DLD1 (cell line): ENCODE data around the gene CTNNA2.

Experiments
- in situ Hi-C: cut with HindIII; loops from 2 replicates; pipeline ENCODE4 v1.10.0; 2017; ENCODE audit warnings: low sequenced_read_pairs

The CTNNA2 gene

DNA sequence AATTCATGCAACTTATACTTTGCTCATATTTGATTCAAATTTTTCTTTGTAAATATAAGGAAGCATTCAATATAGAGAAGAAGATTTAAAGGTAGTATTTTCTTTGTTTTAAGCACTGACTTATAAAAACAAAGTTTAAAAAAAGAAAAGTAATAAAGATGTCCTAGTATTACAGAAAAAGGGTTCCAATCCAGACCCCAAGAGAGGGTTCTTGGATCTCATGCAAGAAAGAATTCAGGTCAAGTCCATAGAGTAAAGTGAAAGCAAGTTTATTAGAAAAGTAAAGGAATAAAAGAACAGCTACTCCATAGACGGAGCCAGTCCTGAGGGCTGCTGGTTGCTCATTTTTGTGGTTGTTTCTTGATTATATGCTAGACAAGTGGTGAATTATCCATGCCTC is 267.9 kb downstream of the CTNNA2 start:
- in situ Hi-C loops, result no loop called here

DNA sequence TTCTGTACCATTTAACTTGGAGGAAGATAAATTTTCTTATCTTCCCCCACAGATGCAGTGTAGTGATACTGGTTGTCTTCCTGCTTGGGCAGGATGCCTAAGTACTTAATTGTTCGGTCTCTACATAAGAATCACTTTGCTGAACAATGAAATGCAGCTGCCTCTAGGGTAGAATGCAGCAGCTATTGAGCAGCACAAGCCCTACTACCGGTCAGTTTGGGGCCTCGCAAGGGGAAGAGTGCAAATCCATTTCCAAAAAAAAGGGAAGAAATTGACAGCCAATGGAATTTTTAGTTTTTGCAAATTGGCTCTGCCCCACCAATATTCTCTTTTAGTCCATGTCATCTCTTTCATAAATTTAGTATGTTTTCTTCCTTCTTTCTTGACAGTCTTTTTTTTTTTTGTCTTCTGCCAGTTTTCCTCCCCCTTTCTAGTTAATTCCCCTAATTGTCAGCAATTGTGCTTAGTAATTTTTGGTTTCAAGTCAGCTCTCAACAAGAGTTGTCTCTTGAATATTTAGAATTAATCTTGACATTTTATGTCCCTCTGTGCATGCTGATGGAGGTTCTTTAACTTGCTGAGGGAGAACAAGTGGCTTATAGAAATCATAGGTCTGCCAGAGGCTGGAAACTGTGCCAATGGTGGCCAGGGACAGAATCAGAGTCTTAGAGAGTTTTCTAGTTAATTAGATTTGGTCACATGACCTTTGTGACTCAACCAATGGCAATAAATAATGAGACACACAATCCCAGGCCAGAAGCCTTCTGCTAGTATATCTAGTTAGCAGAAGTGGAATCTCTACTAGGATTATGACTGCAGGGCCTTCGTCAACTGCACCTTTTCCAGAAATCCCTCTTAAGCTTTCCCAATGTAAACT is 270.0 kb downstream of the CTNNA2 start:
- in situ Hi-C loops, result no loop called here

- in situ Hi-C loops, result no loop called here
Observed at GRCh38 chr2:79788952-79789651, 276.3 kb downstream of the CTNNA2 start.

GRCh38 chr2:79789811-79790210 is 277.0 kb downstream of the CTNNA2 start:
- in situ Hi-C loops, result no loop called here

DNA sequence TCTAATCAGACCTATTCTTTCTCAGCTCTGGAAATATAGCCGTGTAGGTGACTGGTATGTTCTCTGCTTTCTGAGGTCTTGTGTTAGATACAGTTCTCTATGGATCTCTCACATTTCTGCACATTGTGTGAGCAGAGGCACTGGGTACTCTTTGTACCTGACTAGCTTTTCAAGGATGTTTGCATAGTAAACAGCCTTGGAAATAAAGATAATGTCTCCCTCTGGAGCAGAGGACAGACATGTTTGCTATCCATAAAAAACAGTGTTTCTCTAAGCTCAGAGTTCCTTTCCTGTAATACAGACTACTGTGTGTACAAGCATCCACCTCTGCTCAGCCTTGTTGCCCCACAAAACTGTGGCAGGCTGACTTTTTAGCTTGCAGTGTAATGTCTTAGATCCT is 279.2 kb downstream of the CTNNA2 start:
- in situ Hi-C loops, result no loop called here

DNA sequence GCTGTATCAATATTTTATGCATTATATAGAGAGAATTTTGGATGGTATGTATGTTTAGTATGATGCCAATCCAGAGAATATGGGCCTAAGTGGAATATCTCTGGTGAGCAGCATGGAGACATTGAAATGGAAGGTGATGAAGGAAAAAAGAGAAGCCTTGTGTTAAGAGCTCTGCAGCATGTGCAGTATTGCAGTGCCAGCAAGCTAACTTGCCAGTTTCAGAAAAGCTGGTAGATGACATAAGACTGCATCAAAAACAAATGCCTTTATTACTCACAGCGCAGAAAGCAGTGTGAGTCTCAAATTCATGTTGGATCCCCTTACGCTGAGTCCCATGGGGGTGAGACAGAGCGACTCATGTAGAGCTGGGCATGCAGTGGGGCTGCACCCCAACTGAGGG is 280.2 kb downstream of the CTNNA2 start:
- in situ Hi-C loops, result no loop called here

DNA sequence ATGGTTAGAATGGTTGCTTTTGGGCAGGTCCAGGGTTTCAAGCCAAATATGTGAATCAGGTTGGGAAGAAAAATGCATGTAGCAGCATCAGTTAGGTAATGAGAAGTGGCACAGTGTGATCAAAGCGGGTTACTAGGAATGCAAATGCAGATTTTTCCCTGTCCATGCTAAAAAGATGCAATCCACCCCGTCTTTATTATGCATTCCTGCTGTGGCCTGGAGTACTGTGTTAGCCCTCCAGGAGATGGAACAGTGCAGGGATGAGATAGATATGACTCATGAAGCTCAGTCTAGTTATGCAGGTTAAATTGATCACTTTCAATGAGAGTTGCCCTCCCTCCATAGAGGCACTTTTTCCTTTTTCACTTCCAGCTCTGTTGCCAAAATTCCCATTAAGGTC is 283.8 kb downstream of the CTNNA2 start:
- in situ Hi-C loops, result no loop called here

DNA sequence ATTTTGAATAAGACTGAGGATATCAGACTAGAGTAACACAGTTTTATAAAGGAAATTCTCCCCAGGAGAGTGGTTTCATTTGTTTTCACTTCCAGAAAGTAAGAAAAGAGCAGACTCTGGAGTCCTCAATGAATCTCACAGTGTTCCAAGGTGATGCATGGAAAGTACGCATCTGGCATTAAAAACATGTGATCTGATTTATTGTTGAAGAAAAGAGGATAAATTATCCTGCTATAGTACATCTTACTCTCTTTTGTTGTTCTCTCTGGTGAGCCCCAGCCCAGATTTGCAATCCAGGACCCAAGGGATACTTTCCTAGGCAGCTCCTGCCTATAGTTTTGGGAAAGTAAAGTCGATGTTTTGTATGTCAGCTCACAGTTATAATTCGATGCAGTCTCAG is 285.9 kb downstream of the CTNNA2 start:
- in situ Hi-C loops, result no loop called here

- in situ Hi-C loops, result no loop called here
Observed at GRCh38 chr2:79799729-79800128, 286.9 kb downstream of the CTNNA2 start.

DNA sequence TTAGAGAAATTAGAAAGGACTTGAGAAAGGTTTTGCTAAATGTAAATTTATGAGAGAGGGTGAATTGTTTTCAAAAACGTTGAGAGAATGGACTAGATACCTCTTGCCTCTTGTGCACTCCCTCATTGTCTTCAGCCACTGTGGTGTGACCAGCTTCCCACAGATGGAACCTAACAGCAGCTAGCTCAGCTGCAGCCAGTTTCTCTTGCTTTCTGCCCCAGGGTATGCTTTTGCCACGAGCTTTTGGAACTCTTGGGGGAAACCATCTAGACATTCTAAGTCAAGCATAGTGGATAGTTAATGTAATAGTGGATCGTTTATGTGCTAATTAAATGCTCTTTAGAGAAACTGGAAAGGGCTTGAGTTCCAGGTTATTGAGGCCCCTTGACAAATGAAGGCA is 288.2 kb downstream of the CTNNA2 start:
- in situ Hi-C loops, result no loop called here

DNA sequence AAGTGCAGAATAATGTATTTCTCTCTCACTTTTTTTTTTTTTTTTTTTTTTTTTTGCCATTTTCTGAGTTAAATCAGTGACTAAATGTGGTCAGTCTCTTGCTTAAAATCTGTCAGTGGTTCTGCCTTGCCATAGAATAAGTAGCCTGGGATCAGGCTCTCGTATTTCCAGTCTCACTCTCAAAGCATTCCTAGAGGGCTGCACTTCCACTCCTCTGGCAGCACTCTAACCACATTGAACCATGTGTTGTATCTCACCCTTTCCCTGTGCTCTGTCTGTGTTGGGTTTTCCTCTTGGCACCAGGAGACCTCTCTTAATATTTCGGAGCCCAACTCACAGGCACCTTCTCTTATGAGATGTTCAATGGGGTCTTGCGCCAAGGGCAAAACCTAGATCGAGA is 304.4 kb downstream of the CTNNA2 start:
- in situ Hi-C loops, result no loop called here

- in situ Hi-C loops, result no loop called here
Observed at GRCh38 chr2:79820281-79820680, 307.4 kb downstream of the CTNNA2 start.

GRCh38 chr2:79822136-79822535 is 309.3 kb downstream of the CTNNA2 start:
- in situ Hi-C loops, result no loop called here

DNA sequence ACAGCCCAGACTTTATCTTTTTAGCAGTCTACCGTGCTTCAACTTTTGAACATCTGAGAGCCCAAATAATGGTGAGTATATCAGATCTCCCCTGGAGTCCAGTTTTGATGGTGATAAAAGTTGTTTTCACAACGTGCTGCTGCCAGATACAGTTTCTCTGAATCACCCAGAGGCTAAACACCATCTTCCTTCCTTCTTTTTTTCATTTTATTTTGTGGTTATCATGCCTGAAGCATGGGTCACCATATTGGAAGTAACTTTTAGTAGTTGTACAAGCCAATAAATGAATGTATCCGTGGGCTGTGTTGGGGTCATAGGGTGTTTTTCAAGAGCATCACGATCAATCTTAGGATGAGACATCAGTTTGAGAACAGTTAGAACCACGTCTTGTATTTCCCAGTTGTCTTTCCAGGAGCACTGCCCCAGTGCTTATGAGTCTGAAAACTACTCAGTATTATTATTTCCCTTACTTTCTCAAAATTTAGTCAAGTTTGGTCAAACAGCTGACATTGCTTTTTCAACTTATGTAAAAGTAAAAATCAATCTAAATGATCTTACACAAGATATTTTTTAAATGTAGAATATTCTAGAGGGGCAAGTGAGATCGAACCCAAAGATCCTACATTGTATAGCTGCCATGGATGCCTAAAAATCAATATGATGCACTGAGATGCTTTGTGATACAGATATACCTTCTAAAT is 311.4 kb downstream of the CTNNA2 start:
- in situ Hi-C loops, result no loop called here

DNA sequence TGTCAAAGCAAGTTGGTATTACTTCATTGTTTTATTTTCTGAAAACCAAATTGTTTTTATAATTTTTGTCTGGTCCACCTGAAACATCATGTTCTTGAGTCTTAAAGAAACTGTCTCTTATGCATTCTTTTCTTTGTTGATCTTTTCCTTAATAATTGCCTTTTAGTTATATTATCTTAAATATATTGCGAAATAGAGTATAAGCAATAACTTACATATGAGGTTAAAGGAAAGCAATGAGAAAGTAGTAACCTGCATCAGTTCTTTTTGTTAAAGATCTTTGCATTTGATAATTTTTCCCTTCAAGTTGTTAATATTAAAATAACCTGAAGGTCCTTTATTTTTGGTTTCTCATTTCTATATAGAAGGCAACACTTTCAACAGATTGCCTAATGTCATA is 315.0 kb downstream of the CTNNA2 start:
- in situ Hi-C loops, result no loop called here

- in situ Hi-C loops, result no loop called here
Observed at GRCh38 chr2:79830501-79830900, 317.6 kb downstream of the CTNNA2 start.

- in situ Hi-C loops, result no loop called here
Observed at GRCh38 chr2:79831961-79832360, 319.1 kb downstream of the CTNNA2 start.

DNA sequence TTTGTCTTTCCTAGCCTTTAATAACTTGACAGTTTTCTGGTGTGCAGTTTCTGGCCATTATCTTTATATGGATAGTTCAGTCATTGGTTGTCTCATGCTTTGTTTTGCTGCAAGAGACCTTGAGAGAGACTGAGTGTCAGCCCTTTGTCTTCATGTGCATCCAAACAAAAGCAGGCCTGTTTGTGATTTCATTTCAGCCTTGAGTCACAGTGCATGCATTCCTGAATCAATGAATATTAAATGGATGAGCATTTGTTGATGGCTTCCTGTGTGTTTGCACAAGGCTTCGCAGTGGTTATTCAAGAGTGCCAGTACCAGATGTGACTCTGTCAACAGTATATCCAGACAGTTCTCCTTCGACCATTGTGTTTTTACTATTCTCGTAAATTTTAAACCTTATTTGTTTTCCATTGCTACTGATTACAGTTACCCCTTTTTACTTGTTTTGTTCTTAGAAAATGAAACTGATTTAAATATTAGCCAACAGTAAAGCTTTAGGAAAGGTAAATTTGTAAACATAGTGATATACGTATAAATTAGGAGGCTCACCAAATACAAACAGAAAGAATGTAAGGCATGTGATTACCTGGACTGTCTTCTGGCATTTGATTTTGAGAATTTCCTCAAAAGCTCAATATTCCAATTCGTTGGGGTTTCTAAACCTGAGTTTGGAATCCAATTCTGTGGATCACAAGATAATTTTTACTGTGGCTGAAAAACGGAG is 319.8 kb downstream of the CTNNA2 start:
- in situ Hi-C loops, result no loop called here

DNA sequence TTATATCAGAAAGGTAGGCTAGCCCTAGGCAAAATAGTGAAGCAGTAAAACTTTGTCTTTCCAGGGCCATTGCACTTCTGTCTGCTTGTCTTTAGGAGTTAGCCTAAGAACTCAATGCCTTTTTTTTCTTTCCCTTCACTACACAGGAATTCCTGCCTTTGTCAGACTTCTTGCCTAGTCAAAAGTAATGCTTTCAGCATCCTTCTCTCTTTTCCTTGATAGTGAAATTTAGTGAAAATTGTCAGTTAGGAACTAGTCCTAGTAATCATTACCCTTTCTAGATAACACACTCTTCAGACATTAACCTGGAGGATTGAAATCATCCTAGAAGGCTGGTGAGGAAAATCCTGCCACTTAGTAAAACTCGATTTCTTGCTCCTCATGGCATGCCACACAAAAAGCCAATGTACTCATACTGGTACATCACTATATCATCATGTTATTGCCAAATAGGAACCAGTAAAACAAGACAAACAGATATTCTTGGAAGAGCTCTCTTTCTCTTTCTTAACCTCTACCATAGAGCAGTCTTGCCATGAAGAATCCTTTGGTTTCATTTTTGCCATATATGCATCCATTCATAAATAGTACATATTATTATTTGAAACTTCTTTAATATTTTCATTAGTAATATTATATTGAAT is 320.5 kb downstream of the CTNNA2 start:
- in situ Hi-C loops, result no loop called here

DNA sequence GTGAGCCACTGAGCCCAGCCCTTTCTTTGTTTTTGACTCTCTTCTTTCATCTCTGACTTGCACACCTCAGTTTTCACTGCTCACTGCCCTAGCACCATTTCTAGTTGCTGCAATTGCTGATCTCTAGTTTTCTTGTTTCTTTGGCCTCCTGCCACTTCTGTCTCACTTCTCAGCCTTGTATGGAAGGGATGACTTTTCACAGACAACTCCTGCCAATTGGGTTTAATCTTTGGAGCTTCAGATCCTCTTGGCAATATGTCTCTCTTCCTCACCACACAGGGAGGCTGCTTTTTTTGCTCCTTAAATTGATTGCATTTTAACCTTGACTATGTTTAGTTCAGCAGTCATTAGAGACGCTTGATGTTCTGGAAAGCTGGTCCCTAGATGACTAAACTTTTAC is 323.1 kb downstream of the CTNNA2 start:
- in situ Hi-C loops, result no loop called here

DNA sequence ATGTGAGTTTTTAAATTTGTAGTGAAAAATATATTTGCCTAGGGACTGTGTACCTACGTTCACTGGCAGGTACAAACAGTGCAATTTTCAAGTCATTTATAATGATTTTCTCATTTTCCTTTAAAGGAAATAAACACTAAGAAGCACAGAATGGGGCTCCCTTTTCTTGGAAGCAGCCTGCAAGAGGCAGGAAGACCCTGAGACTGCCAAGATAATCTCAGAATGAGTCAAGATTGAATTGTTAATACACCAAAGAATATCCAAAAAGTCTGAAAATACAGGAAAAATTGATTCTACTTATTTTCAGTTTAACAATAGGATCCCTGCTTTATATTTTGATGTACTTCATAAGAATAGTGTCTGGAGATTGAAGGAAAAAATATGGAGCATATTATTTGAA is 331.2 kb downstream of the CTNNA2 start:
- in situ Hi-C loops, result no loop called here
